ENCODE measurements around the gene HERPUD1.
"Not testable (repeated sequence)": the region's sequence is repeated elsewhere in the genome, so short reads cannot be mapped to it uniquely, and the experiment has no call there.

The HERPUD1 gene

DNA sequence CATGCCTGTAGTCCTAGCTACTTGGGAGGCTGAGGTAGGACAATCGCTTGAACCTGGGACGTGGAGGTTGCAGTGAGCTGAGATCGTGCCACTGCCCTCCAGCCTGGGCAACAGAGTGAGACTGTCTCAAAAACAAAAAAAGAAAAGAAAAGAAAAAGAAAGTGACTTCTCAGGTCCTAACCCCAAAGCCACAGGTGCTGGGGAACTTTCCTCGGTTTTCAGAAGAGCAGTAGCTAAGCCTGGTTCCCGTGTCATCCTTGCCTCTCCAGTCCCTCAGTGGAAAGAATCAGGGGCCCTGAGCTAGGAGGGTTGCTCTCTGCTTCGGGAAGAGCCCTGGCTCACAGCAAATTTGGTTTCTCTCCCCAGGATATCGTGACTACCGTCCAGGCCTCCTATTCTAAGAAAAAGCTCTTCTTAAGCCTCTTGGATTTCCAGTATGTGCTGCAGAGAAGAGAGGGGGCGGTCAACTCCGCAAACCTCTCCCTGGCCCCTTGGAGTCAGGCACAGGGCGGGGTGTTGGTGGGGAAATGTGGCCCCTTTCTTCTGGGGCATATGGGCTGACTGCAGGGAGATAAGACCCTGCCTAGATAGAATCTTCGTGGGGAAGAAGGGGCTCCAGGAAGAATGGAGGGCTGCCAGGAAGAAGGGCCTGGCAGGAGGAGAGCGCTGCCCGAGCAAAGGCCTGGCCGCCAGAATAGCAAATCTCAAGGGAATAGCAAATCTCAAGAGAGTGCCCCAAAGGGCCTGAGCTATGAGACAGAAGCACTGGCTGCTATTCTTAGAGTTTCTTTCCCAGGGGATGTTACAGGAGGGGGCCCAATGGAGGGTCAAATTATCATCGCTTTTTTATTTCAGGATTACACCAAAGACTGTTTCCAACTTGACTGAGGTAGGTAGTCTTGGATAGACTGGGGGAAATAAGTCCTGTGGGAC is 49.1 kb downstream of the HERPUD1 start:
- DNase-seq (ENCODE audit: low read depth) = no peak

DNA sequence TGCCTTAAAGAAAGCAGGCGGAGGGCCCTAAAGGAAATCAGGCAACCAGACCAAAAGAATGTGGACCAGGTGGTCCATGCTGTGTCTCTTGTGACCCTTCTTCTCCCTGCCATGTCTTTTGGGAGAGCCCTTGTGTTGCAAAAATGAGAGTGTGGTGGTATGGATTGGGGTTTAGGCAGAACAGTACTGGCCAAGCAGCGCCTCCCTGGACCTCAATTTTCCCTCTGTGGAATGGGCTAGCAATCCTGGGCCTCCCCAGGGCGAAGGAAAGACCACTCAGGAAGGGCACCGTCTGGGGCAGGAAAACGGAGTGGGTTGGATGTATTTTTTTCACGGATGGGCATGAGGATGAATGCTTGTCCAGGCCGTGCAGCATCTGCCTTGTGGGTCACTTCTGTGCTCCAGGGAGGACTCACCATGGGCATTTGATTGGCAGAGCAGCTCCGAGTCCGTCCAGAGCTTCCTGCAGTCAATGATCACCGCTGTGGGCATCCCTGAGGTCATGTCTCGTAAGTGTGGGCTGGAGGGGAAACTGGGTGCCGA is 49.9 kb downstream of the HERPUD1 start:
- no peak for DNase-seq (ENCODE audit: low read depth)

DNA sequence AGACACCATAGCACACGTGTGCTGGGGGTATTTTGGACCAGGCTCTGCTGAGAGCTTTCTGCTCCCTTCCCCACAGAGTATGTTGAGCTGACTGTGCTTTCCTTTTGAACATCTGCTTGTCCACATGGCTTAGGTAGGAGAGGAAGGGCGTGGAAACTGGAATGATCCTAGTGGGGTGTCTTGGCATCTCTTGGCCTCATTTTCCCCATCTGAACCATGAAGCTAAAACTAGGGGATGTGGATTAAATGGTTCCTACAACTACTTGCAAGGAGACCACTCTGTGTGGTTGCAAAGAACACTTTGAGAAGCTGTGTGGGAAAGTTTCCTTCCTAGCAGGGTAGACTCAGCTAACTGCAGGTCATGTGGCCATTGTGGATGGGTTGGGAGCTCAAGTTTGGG is 50.8 kb downstream of the HERPUD1 start:
- DNase-seq (ENCODE audit: low read depth) = no peak

DNA sequence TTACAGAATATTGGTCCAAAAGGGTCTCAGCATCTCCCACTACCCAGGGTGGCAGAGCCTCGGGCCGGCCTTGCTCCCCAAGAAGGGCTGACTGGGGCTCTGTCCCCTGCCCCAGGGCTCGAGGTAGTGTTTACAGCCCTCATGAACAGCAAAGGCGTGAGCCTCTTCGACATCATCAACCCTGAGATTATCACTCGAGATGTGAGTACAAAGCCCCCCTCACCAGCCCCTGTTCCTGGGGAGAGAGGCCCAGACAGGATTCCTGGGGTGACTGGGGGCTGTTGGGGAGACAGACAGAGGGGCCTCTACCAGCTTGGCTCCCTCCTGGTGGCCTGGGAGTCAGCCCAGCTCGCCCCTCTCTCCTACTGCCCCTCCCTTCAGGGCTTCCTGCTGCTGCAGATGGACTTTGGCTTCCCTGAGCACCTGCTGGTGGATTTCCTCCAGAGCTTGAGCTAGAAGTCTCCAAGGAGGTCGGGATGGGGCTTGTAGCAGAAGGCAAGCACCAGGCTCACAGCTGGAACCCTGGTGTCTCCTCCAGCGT is 51.3 kb downstream of the HERPUD1 start:
- DNase-seq (ENCODE audit: low read depth) = no peak

DNA sequence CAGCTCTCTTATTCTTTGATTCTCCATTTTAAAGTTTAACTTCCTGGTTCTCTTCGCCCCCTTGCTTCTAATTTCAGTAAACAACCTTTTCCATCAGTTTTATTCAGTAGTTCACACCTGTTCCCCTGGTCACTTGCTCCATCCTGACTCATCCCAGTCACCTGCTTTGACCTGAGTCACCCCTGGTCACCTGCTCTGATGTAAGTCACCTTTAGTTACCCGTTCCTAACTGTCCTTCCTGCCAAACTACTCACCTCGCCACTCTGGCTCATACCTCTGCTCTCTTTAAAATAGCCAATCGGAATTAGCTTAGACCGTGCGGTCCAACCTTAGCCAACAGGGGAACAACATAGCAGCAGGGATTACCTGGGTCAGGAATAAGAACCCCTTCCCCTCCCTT is 52.7 kb downstream of the HERPUD1 start:
- DNase-seq (ENCODE audit: low read depth) = no peak

DNA sequence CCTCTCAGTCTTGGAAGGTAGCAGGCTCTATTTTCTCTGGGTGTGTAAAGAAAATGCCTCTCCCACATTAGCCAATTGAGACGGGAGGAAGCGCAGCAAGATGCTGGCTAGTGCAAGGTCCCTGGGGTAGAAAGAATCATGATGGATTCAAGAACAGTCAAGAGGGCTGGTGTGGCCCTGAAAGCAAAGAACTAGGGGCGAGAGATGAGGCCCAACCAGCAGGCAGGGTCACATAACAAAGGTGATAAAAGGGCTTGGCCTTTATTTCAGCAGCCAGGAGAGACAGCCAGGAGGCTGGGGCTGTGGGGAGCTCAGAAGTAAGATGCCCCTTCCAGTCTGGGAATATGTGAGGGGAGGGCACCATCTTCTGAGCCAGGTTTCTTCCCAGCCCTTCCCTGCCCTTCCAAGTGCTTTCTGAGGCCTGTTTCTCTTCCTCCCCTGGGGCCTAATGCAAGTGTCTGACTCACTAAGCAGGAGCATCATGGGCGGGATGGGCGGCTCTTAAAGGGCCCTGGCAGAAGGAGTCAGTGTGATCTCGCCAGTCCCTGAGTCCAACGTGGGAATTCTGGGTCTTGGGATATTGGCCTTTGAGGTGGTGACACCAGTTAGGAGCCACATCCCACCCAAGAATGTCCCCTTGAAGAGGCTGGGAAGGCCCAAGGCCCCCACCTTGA is 53.5 kb downstream of the HERPUD1 start:
- DNase-seq (ENCODE audit: low read depth) = no peak

DNA sequence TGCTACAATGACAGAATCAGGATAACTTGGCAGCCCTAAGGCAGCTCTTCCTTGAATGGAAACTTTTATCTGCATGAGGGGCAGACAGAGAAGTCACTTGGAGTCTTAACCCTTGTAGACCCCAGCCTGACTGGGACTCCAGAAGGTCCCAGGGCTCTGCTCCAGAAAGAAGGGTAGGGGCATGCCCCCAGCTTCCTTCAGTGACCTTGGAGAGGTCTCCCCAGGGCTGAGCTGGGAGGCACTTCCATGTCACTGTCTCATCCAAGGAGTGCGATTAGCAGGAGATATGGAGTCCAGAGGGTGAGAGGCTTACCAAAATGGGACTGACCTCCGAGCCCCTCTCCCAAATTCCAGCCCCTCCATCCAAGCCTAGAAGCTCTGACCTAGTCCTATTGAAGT is 54.0 kb downstream of the HERPUD1 start:
- no peak for DNase-seq (ENCODE audit: low read depth)

DNA sequence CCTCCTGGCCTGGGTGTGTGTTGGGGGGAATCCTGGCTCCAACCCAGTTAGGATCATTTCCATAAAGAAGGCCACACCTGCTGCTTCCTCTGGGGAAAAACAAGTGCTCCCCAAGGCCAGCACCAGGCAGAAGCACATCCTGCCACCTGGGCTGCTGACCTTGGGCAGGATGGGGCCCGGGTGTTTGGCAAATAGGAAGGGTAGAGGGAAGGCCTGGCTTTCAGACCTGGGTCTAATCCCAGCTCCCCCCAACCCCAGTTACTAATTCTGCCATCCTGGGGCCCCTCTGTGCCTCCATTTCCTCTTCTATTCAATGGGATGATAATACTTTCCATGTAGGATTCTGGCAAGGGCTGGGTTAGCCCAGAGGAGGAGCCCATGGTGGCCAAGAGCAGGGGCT is 54.4 kb downstream of the HERPUD1 start:
- no peak for DNase-seq (ENCODE audit: low read depth)

DNA sequence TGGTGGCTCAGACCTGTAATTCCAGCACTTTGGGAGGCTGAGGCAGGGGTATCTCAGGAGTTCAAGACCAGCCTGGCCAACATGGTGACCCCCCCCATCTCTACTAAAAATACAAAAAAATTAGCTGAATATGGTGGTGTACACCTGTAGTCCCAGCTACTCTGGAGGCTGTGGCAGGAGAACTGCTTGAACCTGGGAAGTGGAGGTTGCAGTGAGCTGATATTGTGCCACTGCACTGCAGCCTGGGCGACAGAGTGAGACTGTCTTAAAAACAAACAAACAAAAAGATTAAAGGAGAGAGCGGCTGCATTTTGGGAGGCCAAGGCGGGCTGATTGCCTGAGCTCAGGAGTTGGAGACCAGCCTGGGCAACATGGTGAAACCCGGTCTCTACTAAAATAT is 55.0 kb downstream of the HERPUD1 start:
- not testable (repeated sequence) for DNase-seq (ENCODE audit: low read depth)

DNA sequence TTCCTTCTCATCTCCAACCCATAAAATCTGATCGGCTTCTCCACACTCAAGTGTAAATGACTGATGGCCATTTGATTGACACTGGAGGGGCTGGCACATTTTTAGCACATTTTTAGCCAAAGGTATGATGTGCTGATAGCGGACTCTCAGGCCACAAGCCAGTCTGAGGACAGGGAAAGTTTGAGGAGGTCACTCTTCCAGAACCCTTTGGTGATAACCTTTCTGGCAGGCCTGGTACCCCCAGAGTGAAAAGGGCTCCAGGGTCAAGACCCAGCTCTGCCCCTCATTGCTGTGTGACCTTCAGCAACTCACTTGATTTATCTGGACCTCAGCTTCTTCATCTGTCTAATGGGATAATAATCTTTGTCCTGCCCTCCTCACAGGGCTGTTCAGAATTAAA is 55.8 kb downstream of the HERPUD1 start:
- no peak for DNase-seq (ENCODE audit: low read depth)

DNA sequence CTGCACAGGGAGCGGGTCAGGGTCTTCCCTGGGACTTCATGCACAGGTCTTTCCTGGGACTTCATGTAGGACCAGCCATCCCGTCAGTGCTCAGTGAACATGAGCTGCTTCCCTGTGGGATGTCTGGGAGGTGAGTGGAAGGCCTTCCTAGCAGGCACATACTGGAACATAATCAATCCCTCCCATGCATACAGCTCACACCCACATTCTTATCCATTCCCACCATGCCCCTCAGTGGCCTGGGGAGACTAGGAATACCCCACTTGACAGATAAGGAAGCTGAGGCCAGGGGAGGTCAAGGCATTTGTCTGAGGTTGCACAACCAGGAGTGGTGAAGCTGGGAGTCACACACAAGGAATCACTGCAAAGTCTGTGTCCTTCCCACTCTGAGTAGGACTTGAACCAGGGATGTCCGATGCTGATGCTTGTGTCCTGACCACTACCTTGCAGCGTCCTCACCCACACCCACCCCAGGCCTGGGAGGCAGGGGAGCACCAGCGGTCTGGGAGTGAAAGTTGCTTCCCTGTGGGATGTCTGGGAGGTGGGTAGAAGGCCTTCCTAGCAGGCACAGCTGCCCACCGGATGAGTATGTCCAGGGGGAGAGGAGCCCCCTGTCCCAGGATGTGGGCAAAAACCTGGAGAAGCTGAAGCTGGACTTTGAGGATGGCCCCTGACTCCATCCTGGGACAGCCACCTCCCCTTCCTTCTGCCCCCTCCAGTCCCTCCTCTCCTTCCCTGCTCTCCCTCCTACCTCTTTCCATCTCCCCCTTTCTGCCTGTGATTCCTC is 56.4 kb downstream of the HERPUD1 start:
- DNase-seq (ENCODE audit: low read depth) = no peak

DNA sequence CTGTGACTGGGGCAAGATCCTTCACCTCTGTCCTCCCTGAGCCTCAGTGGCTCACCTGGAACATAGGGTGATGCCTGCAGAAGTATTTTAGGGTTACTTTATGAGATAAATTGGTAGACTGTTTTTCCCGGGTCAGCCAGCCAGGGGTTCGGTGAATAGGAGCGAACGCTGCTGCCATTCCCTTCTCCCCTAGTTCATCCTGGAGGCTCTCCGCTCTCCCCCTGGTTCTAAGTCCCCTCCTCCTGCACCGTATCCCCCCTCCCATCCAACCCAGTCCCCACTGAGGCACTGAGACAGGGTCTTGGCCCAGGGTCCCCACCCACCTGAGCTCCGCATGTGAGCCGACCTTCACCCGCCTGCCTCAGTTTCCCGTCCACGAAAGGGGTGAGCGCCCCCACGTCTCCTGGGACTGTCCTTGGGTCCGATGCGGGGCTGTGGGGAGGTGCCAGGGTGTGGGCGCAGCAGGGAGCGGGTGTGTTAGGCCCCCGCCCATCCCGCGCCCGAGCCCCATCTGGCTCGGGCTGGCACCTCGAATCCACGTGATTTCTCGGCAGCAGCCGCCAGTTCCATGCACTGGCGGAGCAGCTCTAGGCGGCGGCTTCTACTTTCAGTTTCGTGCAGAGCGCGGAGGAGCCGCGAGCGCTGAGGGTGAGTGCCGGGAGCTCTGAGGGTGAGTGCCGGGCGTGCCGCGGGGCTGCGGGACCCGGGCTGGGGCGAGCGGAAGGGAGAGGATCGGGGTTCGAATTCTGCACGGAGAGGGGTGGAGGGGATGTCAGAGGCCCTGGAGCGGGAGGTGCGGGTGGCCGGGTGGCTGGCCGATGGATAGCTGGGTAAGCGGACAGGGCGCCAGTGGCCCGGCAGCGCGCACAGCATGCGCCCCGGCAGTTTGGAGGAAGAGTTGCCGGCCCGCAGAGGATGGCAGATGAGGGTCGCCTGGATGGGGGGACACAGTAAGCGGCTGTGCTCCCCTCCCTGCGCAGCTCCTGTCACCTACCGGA is 57.3 kb downstream of the HERPUD1 start, which contains the start of gene NLRC5:
NLRC5 (plus strand) TSS at position 610 of the 998 bp plus-strand sequence. CDS start 31,156 bp downstream, outside the sequence.
- DNase-seq (ENCODE audit: low read depth) = peak; percentile 89

DNA sequence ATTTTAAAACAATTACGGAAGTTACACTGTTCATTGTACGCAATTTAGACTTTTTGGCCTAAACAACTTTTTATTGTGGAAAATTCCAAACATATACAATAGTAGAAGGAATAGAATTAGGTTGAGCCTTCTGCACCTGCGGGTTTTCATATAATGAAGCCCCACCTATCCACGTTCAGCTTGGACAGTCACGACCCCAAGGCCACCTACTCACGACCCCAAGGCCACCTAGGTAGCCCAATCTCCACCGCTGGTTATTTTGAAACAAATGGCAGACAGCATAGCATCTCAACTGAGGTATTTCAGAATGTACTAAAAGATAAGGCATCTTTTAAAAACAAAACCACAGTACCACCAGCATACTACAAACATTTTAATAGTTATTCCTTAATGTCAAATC is 58.0 kb downstream of the HERPUD1 start:
- no peak for DNase-seq (ENCODE audit: low read depth)

DNA sequence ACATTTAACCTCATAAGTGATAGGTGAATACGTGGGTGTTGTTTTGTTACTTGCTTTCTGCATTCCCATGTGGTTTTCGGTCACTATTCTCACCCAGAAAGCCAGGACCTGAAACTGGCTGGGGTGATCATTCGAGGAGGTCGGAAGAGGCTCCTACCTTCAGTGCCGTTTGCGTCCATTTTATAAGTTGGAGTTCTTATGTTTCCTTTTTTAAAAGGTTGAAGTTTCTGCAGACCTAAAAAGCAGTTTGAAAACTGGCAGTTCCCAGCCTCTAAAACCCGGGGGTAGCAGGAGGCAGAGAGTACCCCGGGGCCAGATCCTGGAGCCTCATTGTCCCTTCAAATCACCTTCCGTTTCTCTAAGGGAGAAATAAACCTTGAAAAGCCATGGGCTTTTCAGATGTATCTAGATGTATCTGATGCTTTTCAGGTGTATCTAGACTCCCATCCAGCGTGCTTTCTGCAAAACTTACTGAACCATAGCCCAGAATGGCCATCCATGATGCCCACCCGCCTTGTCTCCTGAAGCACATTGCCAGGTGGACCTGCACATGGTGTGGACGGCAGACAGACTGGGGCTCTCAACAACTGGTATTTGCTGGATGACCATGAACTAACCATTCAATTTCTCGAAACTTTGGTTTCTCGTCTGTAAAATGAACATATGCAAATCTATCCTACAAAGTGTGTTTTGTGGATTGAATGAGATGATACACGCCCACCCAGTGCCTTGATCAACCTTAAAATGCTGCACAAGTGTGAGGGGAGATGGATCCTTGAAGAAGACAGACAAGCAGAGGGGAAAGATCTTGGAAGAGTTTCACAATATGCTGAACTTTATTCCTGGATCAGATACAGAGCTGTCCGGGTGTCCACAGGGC is 58.7 kb downstream of the HERPUD1 start:
- DNase-seq (ENCODE audit: low read depth) = no peak

DNA sequence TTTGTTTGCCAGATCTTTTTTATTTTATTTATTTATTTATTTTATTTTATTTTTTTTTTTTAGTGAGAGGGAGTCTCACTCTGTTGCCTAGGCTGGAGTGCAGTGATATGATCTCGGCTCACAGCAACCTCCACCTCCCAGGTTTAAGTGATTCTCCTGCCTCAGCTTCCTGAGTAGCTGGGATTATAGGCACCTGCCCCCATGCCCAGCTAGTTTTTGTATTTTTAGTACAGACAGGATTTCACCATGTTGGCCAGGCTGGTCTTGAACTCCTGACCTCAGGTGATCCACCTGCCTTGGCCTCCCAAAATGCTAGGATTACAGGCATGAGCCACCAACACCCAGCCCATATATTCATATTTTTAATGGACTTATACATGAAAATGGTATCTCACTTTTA is 60.5 kb downstream of the HERPUD1 start:
- DNase-seq (ENCODE audit: low read depth) = not testable (repeated sequence)

DNA sequence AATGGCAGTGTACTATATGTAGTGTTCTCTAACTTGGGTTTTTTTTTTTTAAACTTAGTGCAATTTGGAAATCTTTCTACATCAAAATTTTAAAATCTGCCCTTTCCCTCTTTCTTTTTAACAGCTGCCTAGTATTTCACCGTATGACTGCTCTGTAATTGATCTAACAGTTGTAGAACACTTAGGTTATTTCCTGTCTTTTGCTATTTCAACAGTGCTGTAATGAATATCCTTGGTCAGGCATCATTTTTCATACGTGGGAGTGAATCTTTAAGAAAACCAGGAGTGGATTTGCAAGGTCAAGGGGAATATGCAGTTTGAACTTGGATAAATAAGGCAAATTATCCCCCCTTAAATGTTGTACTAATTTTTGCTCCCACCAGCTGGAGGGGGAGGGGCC is 61.3 kb downstream of the HERPUD1 start:
- no peak for DNase-seq (ENCODE audit: low read depth)

DNA sequence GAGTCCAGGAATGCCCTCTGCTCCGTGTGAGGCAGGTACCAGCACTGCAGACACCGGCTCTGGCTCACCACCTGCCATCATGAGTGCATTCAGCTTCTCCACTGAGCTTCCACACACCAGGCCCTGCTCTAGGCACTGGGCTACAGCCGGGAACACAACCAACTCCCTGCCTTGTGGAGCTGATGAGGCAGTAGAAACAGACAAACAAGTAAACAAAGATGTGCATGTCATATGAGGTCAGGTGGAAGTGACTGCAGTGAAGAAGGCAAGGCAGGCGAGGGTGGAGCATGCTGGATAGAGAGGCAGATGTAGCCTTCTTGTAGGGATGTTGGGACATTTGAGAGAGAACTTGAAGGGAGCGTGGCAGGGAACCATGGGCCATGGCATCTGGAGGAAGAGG is 62.4 kb downstream of the HERPUD1 start:
- no peak for DNase-seq (ENCODE audit: low read depth)
